NCI-H446 (cell line): ENCODE data around the gene WDR90.

Source experiments
- DNase-seq, 2 experiments: peaks; one replicate each; lab custom pipeline; 2025; lab: John Stamatoyannopoulos, UW

The WDR90 gene

DNA sequence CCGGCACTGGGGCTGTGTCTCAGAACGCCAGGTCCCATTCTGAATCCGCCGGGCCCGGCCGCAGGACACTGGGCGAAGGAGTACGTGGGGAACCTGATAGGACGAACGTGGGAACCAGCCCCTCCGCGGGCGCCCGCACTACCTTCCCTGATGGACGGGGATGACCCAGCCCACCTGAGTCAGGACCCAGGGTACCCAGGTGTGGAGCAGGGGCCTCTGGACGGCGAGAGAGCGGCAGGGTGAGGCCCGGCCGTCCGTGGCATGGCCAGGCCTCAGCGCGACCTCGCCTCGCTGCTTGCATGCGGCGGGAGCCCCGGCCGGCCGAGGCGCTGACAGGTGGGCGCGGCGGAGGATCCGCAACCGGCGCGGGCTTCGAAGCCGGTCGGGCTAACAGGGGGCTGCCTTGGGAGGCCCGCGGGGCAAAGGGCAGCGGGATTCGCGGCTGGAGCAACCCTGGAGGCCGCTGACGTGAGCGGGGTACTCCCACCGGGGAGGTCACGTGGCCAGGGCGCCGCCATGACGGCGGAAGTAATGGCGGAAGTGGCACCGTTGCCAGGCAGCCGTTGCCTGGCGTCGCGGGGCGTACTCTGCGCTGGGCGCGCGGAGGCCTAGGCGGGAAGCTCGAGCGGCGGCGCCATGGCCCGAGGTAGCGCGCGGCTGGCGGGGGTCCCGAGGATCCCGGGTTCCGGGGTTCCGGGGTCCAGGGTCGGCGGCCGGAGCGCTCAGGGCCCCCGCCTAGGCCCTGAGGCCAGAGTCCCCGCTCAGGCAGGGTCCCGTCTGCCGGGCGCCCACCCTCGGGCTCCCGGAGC lies at the start of gene WDR90:
Gene WDR90, plus strand, starts transcription at position 585 of the 809 bp plus-strand sequence. Its CDS starts 52 bp downstream, at position 637.
- peak; percentile 75 to 95 for DNase-seq

GRCh38 chr16:600781-601180 lies 48.4 kb upstream of the WDR90 start:
- DNase-seq, result no peak

DNA sequence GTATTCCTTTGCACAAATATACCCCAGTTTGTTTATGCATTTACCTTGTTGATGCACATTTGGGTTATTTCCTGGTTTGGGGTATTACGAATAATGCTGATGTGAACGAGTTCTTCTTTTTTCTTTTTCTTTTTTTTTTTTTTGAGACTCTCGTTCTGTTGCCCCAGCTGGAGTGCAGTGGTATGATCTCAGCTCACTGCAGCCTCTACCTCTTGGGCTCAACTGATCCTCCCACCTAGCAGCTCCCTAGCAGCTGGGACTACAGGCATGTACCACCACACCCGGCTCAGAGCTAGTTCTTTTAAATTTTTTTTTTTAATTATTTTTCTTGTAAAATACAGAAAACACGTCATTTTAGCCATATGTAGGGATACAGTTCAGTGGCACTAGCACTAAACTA lies 45.2 kb upstream of the WDR90 start:
- no peak for DNase-seq

GRCh38 chr16:606656-607307 lies 42.4 kb upstream of the WDR90 start:
- no peak for DNase-seq

GRCh38 chr16:608019-608418 lies 41.1 kb upstream of the WDR90 start:
- DNase-seq, result no peak

DNA sequence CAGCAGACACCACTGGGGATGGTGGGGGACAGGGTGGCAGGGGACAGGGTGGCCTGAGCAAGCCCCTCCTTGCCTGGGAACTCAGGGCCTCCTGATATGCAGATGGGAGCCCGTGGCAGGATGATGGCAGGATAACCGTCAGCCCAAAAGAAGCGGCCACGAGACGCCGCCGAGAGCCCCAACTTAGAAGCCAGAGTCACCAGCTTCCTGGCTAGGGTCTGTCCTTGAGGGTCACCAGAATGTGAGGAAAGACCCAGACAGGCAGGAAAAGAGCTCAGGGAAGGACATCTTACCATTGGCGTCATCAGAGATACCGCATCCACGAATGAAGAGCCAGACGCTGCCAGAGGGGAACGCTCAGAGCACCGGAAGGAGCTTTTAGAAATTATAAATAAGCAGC lies 39.8 kb upstream of the WDR90 start:
- DNase-seq, result no peak

DNA sequence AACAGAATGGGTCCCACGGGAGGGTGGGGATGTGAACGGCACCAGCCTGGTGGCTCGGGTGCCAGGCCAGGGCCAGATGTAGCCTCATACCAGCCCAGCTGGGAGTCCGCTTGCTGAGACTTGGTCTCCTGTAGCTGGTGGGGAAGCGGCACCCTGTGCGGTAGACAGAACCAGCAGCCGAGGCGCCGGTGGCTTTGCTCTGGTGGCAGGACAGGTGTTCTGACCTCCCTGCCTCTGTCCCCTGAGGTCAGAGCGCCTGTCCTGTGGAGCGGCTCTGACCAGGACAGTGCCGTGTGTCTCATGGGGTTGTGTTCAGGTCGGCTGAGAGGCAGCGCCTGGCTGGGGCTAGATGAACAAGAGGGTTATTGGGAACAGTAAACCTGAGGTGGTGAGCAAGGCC lies 39.2 kb upstream of the WDR90 start:
- no peak for DNase-seq

DNA sequence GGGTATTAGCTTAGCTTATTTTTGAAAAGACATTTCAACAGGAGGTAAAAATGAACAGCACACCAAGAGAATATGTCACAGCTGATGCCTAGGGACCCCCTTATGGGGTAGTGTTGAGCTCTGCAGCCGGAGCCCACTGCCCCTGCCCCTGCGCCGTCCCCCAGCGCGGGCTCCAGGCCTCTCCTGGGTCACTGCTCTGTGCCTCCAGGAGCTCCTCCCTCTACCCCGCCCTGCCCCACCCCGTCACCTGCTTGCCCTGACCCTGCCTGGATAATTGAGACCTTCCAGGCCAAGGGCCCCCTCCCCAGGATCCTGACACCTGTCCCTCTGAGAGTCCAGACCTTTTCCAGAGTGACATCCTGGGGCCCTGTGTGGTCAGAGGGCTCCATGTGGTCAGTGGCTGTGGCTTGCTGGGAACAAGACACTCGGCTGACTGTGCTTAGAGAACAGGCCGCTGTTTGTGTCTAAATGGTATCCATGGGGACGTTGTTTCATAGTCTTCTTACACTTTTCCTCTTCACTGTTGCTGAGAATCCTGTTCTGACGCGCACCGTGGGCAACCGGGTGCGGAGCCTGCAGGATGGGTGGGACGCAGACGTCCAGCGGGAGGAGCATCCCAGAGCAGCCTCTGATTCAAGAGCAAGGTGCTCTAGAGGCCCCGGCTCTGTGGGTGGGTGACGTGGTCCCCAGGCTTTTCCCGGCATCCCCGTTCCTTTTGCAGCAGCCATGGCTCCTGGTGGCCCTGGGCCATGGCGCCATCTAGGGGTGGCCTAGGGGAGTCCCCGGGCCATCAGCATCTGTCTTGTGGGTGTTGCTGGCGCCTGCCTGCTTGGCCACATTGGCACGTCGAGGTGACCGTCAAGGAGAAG lies 38.4 kb upstream of the WDR90 start:
- DNase-seq, result no peak

GRCh38 chr16:615122-615521 lies 34.0 kb upstream of the WDR90 start:
- DNase-seq, result no peak

DNA sequence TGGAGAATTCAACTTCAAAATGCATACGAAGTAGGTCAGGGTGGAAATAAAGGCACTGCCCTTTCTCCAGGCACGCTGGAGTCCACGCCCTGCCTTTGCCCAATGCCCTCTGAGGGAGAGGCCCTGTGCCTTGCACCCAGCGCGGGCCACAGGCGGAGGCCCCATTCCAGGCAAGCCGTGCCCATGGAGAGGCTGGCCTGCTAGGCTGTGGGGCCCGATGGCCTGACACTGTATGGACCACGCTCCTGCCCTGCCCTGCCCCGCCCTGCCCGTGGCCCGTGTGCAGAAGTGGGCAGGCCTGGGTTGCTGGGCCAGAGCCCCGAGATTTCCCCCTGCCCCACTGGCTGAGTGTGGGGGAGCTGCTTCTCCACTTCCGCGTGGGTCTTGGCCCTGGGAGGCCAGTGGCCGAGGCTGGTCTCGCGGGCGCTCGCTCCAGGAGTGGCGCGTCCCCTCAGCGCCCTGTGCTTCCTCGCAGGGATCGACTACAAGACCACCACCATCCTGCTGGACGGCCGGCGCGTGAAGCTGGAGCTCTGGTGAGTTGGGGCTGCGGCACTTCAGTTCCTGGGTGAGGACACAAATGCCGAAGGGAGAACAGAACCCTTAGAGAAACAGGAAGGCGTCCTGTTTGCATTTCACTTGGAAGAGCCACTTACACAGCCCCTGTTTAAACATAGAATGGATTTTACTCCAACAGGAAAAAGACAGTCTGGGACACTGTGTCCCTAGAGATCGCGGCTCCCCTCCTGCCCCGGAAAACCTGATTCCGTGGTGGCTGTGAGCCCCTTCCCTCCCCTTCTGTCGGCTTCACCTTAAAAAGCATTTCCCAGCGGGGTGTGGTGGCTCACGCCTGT lies 32.2 kb upstream of the WDR90 start:
- no peak for DNase-seq

DNA sequence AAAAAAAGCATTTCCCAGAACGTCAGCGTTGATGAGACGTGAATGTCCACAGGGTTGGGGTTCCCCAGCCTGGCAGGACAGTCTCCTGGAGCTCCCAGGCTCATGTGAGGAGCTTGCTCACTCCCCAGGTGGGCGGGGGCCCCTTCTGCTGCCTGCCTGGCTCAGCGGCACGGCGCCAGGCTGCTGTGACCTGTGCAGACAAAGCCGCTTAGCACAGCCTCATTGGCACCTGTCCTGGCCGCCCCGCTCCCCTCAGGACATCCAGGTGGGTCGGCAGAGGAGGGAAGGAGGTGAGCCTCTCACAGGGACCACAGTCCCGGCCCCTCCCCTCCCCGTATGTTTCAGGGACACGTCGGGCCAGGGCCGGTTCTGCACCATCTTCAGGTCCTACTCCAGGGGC lies 31.3 kb upstream of the WDR90 start:
- no peak for DNase-seq

GRCh38 chr16:619476-620100 lies 29.6 kb upstream of the WDR90 start:
- no peak for DNase-seq

- DNase-seq, result no peak
Observed at GRCh38 chr16:620700-621525, 28.3 kb upstream of the WDR90 start.

DNA sequence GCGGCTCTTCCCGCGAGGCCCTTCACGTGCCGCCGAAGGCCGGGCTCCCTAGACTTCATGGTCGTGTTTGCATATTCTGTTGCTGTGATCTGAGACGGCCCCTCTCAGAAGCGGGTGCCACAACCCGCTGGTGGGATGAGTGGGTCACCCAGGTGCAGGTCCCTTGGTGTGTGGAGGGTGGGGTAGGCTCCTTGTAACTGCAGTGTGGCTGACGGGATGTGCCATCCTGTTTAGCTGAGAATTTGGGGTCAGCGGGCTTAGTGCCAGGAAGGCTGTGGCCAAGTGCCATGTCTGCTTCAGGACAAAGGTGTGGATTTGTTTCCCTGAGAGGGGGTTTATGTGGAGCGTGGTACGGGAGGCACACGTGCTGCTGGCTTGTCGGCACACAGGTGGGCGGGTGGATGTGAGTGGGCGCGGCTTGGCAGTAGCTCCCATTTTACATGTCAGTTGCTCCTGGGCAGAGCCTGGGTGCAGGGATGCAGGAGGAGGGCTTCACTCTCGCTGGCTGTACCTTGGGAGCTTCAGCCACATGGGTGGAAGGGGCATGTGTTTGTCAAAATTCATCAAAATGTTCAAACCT lies 27.5 kb upstream of the WDR90 start:
- no peak for DNase-seq

DNA sequence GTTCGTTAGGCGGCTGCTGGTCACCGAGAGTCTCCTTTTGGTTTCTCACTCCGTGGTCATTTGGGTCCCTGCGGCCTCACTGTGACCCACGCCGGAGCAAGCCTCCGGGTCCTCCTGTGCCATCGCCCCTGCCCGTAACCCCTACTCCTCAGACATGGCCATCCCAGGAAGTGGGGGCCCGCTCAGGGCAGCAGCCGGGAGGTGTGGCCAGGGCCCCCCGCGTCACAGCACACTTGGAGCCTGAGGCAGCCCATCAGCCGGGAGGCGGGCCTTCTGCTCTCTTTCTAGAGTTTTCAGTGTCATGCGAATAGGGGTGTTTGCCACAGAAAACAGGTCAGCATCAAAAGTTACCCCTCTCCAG lies 26.3 kb upstream of the WDR90 start:
- DNase-seq, result no peak

- DNase-seq, result no peak
Observed at GRCh38 chr16:624526-625070, 24.6 kb upstream of the WDR90 start.

GRCh38 chr16:625117-625976 lies 23.8 kb upstream of the WDR90 start:
- DNase-seq, result no peak

GRCh38 chr16:625977-626765 lies 23.0 kb upstream of the WDR90 start:
- DNase-seq, result no peak
